Caco-2 (cell line): ENCODE measurements around the gene ABHD6. TPM values are rescaled to one million over a fixed set of nuclear protein-coding genes. Genes with fewer than 3 reads are reported as not detected.

Experiments
- BruUV-seq: library from RNA; stranded (reverse); fragments of 400-500 nt; replicated peaks from 2 replicates; lab custom pipeline; 2021; lab: Mats Ljungman, UMichigan
- CTCF ChIA-PET: fragments of 300-600 bp; sonication (Branson Sonifier 250); formaldehyde crosslinking; loops from one replicate; lab custom pipeline; 2022; ENCODE audit warnings: antibody characterized with exemption; lab: Charles Lee
- POLR2A ChIA-PET: fragments of 300-600 bp; sonication (Branson Sonifier 250); formaldehyde crosslinking; loops from one replicate; lab custom pipeline; 2022; ENCODE audit warnings: antibody characterized with exemption; lab: Charles Lee
- DNase-seq, 2 experiments: peaks; one replicate each; pipeline versions ENCODE4 v3.0.0 to v3.0.0-alpha.2; 2020 to 2022
- H3K27me3 ChIP-seq: replicated peaks from 2 replicates; pipeline ENCODE4 v1.6.0; 2011; ENCODE audit warnings: low read length; ENCODE audit not compliant: control insufficient read depth, insufficient read depth
- H3K36me3 ChIP-seq: 2 replicates; pipeline ENCODE4 v1.5.1; 2011; ENCODE audit warnings: low read length; ENCODE audit not compliant: control insufficient read depth, insufficient read depth
- H3K4me1 ChIP-seq: fragments of 250-450 bp; sonication (Bioruptor Pico); 2 replicates; pipeline ENCODE4 v1.5.1; 2020; ENCODE audit warnings: mild to moderate bottlenecking
- H3K4me3 ChIP-seq: 2 replicates; pipeline ENCODE4 v1.5.1; 2011; ENCODE audit warnings: low read depth, mild to moderate bottlenecking, control low read depth, low read length
- H3K9me3 ChIP-seq: fragments of 250-450 bp; sonication (Bioruptor Pico); 2 replicates; pipeline ENCODE4 v1.5.1; 2020; ENCODE audit warnings: mild to moderate bottlenecking, moderate library complexity
- H3K27ac Mint-ChIP-seq: one replicate; pipeline ENCODE4 v1.8.0; 2022; ENCODE audit warnings: mixed read lengths; ENCODE audit not compliant: unreplicated experiment
- H3K27me3 Mint-ChIP-seq: one replicate; pipeline ENCODE4 v1.8.0; 2022; ENCODE audit warnings: mixed read lengths; ENCODE audit not compliant: insufficient read depth, unreplicated experiment
- H3K36me3 Mint-ChIP-seq: one replicate; pipeline ENCODE4 v1.8.0; 2022; ENCODE audit warnings: mild to moderate bottlenecking, mixed read lengths; ENCODE audit not compliant: insufficient read depth, unreplicated experiment
- H3K4me1 Mint-ChIP-seq: one replicate; pipeline ENCODE4 v1.8.0; 2022; ENCODE audit warnings: low read depth, mixed read lengths; ENCODE audit not compliant: unreplicated experiment
- H3K4me3 Mint-ChIP-seq: one replicate; pipeline ENCODE4 v1.8.0; 2022; ENCODE audit warnings: mild to moderate bottlenecking, moderate library complexity, mixed read lengths; ENCODE audit not compliant: unreplicated experiment
- H3K9me3 Mint-ChIP-seq: one replicate; pipeline ENCODE4 v1.8.0; 2022; ENCODE audit warnings: mixed read lengths; ENCODE audit not compliant: unreplicated experiment
- intact Hi-C: fragments of 100-400 bp; cut with micrococcal nuclease; formaldehyde crosslinking; loops from one replicate; pipeline ENCODE4 v1.10.0; 2022; ENCODE audit not compliant: unreplicated experiment
- total RNA-seq: library from RNA; stranded (reverse); gene quantifications from 2 replicates; pipeline ENCODE4 v1.2.3, GENCODE V29; 2022
- TF ChIP-seq, protein P1 (sequence below), 2 experiments: fragments of 200-600 bp in 1 of 2; IDR thresholded peaks; 1 replicate in 1 of 2; 2 replicates in 1 of 2; pipeline versions ENCODE4 v1.5.1 to v1.8.0; 2011 to 2022; ENCODE audit warnings: antibody characterized with exemption in 1 of 2, control low read depth in 1 of 2, inconsistent platforms in 1 of 2, low read depth in 1 of 2, low read length in 1 of 2, mild to moderate bottlenecking in 1 of 2, moderate library complexity in 1 of 2; ENCODE audit not compliant: insufficient read depth in 1 of 2, severe bottlenecking in 1 of 2, unreplicated experiment in 1 of 2

The ABHD6 gene
- total RNA-seq, 1 experiment from 2014 or later, result 16.1 TPM

DNA sequence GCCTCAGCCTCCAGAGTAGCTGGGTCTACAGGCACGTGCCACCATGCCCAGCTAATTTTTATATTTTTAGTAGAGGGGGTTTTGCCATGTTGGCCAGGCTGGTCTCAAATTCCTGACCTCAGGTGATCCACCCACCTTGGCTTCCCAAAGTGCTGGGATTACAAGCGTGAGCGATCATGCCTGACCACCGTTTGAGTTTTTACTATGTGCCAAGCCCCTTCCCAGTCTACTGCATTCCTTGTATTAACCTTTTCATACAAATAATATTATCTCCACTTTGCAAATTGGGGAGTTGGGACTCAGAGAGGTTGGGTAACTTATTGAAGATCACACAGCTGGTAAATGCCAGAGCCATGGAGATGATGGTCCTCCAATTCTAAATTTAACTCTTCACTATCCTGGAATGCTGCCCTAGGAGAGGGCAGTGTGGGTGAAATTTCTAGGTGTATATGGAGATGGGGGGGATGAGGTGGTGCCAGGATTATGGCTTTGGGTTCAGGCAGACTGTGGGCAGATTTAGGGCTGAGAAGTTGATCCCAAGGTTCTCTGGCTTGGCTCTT lies 94.1 kb downstream of the ABHD6 start:
- Histone ChIP-seq H3K4me1 (no peaks in the 10 kb centered on the region), H3K27me3 (no peaks in the 10 kb centered on the region; the same call in 1 of the 2 replicates), H3K9me3 (no peaks in the 10 kb centered on the region), H3K4me3 (no peak overlapping the region), H3K36me3 (no peaks in the 10 kb centered on the region)
- Mint-ChIP-seq H3K9me3 (no peaks in the 10 kb centered on the region), H3K4me1 (peaks cover 13% of the 10 kb centered on the region), H3K27ac (no peak overlapping the region), H3K4me3 (peak overlapping the region; percentile 89), H3K36me3 (no peaks in the 10 kb centered on the region), H3K27me3 (no peaks in the 10 kb centered on the region)
- CTCF ChIA-PET, result no interaction called here
- intact Hi-C loops, result no loop called here
- POLR2A ChIA-PET, result no interaction called here
- DNase-seq, result no peak
- TF ChIP-seq, protein P1, sequence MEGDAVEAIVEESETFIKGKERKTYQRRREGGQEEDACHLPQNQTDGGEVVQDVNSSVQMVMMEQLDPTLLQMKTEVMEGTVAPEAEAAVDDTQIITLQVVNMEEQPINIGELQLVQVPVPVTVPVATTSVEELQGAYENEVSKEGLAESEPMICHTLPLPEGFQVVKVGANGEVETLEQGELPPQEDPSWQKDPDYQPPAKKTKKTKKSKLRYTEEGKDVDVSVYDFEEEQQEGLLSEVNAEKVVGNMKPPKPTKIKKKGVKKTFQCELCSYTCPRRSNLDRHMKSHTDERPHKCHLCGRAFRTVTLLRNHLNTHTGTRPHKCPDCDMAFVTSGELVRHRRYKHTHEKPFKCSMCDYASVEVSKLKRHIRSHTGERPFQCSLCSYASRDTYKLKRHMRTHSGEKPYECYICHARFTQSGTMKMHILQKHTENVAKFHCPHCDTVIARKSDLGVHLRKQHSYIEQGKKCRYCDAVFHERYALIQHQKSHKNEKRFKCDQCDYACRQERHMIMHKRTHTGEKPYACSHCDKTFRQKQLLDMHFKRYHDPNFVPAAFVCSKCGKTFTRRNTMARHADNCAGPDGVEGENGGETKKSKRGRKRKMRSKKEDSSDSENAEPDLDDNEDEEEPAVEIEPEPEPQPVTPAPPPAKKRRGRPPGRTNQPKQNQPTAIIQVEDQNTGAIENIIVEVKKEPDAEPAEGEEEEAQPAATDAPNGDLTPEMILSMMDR (IDR thresholded peaks at IDR 0.05; ENCODE audit: insufficient read depth in 1 of 2, low read depth in 1 of 2, low read length in 1 of 2, severe bottlenecking in 1 of 2, unreplicated experiment in 1 of 2), result no peak
- no TSS peak for BruUV-seq

DNA sequence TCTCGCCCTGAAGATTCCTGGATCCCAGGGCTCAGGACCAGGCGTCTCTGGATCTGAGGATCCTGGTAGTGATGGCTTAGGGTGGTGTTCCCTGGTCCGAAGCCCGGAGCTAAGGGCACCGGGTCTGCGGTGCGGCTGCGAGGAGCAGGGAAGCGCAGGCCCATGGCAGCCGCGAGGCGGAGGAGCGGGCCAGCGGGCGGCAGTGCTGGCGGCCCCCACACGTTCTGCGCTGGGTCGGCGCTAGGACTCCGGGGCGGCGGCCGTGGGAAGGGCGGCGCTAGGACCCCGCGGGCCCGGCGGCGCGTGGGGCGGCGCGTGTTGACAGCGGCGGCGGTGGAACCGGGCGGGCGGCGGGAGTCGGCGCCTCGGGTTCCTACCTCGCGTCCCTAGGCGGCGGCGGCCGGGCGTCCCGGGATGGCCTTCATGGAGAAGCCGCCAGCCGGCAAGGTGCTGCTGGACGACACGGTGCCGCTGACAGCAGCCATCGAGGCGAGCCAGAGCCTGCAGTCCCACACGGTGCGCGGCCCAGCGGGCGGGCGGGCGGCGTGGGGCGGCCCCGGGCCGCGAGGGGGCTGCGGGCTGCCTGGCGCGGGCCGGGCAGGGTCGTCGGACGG lies 95.1 kb downstream of the ABHD6 start, which contains the start of gene PXK:
Gene PXK (plus strand): TSS at position 318 of the 614 bp plus-strand sequence. CDS start 97 bp downstream, at position 415.
- Mint-ChIP-seq H3K9me3 (no peaks in the 10 kb centered on the region), H3K27ac (peak within 1 kb of the TSS; percentile 66), H3K4me3 (peak within 1 kb of the TSS; percentile 89), H3K4me1 (peaks cover 13% of the 10 kb centered on the region), H3K27me3 (no peaks in the 10 kb centered on the region), H3K36me3 (no peaks in the 10 kb centered on the region)
- intact Hi-C loops, result loop anchor here (1.0 kb wide), 1 partner anchor 82 kb away; no protein-coding TSS in a partner anchor
- Histone ChIP-seq H3K36me3 (no peaks in the 10 kb centered on the region), H3K27me3 (no peaks in the 10 kb centered on the region; the same call in 1 of the 2 replicates), H3K4me1 (no peaks in the 10 kb centered on the region), H3K4me3 (peak within 1 kb of the TSS; percentile 73), H3K9me3 (no peaks in the 10 kb centered on the region)
- POLR2A ChIA-PET, result interaction anchor here (0.6 kb wide), 2 partner anchors 56 to 788 kb away, joined by 5 to 7 read pairs; partner anchors contain the start of gene DNAH12
- no TSS peak for BruUV-seq
- CTCF ChIA-PET, result interaction anchor here (1.4 kb wide), 1 partner anchor 27 kb away, joined by 11 read pairs; the partner anchor contains the start of genes HTD2 and RPP14
- DNase-seq, result peak; percentile 63 to 83
- TF ChIP-seq, protein P1 (IDR thresholded peaks at IDR 0.05; ENCODE audit: insufficient read depth in 1 of 2, low read depth in 1 of 2, low read length in 1 of 2, severe bottlenecking in 1 of 2, unreplicated experiment in 1 of 2), result no peak

DNA sequence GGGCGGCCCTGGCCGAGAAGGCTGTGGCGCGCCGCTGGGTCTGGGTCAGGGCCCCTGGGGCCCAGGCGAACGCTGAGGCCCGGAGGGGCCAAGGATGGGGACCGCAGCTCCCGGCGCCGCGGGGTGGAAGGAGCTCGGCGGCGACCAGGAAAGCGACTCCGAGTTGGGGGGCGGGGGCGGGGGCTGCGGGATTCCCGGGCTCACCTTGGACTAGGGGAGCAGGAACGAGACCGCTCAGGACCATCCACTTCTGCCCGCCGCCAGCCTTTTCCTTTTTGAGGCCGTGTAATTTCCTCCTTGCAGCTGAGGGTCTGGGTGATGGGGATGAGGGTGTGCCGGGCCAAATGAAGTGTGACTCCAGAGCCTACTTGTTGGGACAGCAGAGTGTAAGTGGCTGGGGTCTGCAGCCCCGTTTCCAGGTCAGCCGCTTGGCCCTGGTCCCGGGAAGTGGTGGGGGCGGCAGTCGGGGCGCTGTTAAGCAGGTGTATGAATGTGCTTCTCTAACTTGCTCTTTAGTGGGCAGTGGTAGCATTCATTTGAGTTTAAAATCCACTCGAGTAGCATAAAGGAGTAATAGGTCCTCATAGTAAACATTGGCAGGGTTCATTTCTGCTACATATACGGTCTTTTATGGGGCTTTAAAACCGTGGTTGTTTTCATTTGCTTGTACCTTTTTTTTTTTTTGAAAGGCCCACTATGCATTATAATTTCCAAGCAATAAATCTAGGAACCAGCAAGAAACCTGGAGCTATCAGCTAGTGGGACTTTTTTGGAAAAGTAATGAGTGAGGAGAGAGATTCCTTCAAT lies 95.8 kb downstream of the ABHD6 start:
- H3K4me3 Mint-ChIP-seq, result peak overlapping the region; percentile 89
- no peaks in the 10 kb centered on the region for H3K9me3 ChIP-seq
- H3K27me3 ChIP-seq, result no peaks in the 10 kb centered on the region; the same call in 1 of the 2 replicates
- intact Hi-C loops, result loop anchor here (1.0 kb wide), 1 partner anchor 81 kb away; no protein-coding TSS in a partner anchor
- no peaks in the 10 kb centered on the region for H3K9me3 Mint-ChIP-seq
- DNase-seq, result peak in 1 of 2 experiments; percentile 24
- H3K36me3 ChIP-seq, result no peaks in the 10 kb centered on the region
- no peaks in the 10 kb centered on the region for H3K36me3 Mint-ChIP-seq
- H3K4me1 ChIP-seq, result no peaks in the 10 kb centered on the region
- TF ChIP-seq, protein P1 (IDR thresholded peaks at IDR 0.05; ENCODE audit: insufficient read depth in 1 of 2, low read depth in 1 of 2, low read length in 1 of 2, severe bottlenecking in 1 of 2, unreplicated experiment in 1 of 2), result no peak
- POLR2A ChIA-PET, result interaction anchor here (0.6 kb wide), 4 partner anchors 12 to 789 kb away, joined by 3 to 7 read pairs (median 4); partner anchors contain the start of gene DNAH12
- CTCF ChIA-PET, result interaction anchor here (0.6 to 1.4 kb wide), 4 partner anchors 27 to 82 kb away, joined by 3 to 11 read pairs (median 4); partner anchors contain the start of genes HTD2 and RPP14
- H3K27me3 Mint-ChIP-seq, result no peaks in the 10 kb centered on the region
- peaks cover 13% of the 10 kb centered on the region for H3K4me1 Mint-ChIP-seq
- H3K4me3 ChIP-seq, result peak overlapping the region; percentile 73
- no TSS peak for BruUV-seq
- no peak overlapping the region for H3K27ac Mint-ChIP-seq
